Fibroblast of gingiva (primary cell): ENCODE measurements around the gene GPR149.

ENCODE experiments used
- DNase-seq: peaks from one replicate; pipeline ENCODE4 v3.0.0-alpha.2; 2011; ENCODE audit warnings: low read depth

Gene GPR149

DNA sequence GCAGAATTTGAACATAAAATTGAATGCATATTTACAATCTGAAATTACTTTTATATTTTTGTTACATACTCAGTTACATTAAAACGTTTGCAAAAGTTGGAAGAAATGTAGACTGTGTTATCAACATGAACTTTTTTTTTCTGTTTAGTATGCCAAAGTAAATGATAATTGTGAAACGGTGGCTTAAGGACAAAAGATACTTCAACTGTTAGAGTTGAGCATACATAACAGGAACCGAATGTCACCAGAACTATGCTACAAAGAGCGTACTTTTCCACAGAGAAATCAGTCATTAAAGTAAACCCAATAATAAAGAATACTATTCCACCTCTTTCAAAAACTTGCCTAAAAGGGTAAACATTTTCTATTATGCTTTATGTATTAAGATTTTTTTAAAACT, 91.4 kb downstream of the GPR149 start:
- DNase-seq = no peak

DNA sequence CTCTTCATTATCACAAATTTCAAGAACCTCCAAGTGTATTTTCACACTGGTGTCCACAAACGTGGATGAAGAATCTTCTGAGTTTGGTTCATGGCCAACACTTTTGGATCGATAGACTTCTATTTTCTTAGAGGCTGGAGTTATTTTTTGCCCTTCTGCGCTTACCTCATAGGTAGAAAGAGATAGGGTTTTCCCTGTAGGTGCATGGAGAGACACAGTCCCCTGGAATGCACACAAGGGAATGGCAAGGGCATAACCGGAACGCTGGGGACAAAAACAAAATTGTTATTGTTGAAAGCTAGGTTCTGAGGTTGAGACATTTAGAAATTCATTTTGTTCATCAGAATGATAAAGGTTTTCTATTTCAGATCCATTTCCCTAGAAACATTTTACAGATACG, 92.0 kb downstream of the GPR149 start:
- DNase-seq = no peak

DNA sequence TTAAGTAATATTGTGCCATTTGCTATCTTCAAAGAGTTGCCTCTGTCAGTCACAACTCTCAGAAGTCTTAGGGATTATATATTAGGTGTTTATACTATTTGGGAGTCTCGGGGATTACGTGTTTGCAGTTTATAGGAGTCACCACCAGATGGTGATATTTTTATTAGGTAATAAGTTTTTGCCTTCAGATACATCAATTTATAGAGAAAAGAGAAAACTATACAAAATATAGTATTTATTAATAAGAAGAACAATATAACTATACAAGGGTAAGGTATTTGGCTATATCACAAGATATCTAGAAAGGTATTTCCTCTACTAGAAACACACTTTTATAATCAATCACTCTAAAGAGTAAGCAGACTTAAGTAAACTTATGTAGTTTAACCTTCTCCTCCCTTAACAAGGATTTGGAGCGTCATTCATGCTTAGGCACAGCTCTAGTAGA, 95.0 kb downstream of the GPR149 start:
- DNase-seq = peak; percentile 29

DNA sequence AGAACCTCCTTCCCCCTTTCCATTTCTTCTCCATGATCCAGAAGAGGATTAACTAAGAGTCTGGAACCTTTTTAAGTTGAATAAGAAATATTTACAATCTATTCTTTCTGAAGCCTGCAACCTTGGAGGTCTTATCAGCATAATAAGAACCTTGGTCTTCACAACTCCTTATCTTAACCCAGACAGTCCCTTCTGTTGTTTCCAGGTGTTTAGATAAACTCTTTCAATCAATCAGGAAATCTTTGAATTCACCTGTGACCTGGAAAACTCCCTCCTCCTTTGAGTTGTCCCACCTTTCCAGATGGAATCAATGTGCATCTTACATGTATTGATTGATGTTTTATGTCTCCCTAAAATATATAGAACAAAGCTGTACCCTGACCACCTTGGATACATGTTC, 102.1 kb downstream of the GPR149 start:
- DNase-seq = no peak

DNA sequence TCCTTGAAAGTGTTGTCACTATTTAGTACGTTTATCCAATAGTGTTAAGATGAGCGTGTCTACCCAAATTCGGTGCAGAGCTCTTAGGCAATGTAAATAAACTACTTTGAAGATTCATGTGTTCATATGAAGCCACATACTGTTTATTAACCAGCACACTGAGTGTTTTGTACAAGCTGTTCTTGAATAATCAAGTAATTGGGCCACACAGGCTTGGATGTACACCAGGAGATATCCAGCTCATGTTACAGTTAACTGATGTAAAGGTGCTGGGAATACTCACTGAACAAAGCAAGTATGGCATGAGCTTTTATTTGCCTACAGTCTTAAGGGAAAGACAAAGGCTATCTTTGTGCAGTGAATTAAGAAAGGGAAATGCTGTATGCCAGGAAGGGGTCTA, 105.1 kb downstream of the GPR149 start:
- peak; percentile 61 for DNase-seq

DNA sequence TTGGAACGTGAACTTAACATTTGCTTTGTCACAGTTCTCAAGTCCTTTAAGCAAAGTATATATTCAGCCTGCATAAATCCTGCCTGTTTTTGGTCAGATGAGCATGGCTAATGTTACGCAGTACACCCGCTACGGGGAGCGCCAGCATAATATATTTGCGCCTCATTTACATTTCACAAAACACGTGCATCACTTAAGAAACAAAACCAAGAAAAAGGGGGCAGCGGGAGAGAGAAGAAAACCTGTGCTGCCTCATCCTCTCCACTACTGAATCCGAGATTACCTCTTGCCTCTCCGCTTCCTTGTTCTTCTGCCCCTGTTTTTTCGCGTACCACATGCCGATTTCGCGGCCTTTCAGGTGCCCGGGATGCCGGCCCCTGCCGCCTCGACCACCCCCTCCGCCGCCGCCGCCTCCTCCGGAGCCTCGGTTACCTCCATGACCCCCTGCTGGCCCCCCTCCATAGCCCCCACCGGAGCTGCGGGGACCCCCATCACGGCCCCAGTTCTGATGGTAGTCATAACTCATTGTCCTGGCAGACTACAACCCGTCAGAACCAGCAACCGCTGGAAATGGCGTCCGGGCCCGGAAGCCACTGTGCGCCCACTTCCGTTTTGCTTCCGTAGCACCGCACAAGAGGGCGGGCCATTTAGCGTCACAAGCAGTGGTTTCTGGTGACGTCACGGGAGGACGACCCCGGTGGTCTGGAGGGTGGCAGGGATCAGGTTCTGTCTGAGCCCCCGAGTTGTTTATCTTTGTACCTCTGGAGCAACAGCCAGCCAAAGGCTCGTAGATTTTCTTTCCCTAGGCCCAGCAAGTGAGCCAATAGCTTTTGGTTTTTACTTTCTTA, 105.9 kb downstream of the GPR149 start, which contains the start of gene DHX36:
Gene DHX36, minus strand, starts transcription at position 597 of the 848 bp plus-strand sequence. Its CDS starts 71 bp downstream, at position 526.
- DNase-seq = peak; percentile 93

DNA sequence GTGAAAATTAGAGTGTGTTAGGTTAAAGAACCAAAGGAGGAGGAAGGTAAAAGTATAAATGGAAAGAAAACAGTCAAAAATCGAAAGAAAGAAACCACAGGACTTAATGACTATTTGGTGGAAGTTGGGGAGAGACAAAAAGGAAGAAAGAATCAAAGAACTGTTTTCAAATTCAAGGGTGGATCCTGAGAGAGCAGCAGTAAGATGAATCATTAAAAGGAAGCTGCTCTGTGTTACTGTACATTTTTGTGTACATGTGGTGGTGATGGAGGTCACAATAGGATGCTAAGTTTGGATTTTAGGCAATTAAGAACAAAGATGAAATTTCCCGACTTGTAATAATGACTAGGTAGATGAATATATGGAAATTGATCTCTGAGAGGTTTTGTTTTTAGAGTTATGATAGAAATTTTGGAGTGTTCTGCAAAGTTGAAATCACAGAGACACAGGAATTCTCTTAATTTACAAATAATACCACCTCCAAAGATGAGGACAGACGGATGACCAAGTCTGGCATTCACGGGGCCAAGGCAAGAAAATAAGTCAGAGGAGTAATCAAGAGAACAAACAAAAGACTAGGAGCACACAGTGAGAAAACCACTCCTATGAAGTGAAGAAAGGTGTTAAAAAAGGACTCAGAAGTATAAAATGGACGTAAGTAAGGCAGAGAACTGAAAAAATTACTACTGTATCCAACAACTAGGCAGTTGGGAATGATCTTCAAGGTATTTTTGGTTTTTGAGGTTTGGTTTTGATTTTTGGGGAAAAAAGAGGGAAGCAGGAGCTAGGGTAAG, 112.8 kb downstream of the GPR149 start:
- no peak for DNase-seq

DNA sequence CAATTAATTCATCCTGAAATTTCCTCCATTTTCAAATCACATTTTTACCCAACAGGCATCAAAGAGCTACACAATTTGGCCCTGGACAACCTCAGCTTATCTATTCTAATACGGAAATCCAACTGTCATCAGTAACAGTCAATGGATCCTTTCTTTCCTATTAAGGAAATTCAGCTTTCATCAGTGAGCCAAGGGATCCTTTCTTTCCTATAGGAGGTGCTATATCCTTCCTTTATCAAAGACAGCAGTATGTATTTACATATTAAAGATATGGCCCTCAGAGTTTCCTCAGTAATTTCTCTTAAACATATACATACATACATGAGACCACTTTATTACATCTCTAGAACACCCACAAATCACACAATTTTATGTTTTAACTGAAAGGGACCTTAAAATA, 115.8 kb downstream of the GPR149 start:
- DNase-seq = no peak

DNA sequence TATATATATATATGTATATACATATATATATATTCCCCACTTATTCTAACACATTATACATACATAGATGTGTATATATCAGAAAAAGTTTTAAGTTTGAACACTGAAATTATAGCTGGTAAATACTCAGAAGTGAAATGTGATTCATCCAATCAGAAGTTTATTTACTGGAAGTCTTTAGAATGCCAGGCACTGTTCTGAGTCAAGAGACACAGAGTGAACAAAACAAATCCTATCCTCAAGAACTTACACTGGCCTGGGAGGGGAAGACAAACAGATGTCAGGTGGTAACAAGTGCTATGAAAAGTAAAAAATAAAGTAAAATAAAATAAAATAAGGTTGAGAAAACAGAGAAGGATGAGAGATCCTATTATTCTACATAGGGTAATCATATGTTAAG, 119.2 kb downstream of the GPR149 start:
- peak; percentile 33 for DNase-seq

DNA sequence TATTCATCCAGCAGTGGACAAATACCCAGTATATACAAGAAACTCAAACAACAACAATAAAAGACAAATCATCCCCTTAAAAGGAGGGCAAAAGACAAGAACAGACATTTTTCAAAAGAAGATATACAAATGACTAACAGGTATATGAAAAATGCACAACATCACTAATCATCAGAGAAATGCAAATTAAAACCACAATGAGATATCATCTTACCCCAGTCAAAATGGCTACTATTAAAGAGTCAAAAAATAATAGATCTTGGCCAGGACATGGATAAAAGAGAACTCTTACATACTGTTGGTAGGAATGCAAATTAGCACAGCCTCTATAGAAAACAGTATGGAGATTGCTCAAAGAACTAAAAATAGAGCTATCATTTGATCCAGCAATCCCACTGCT, 122.6 kb downstream of the GPR149 start:
- DNase-seq = peak; percentile 1

DNA sequence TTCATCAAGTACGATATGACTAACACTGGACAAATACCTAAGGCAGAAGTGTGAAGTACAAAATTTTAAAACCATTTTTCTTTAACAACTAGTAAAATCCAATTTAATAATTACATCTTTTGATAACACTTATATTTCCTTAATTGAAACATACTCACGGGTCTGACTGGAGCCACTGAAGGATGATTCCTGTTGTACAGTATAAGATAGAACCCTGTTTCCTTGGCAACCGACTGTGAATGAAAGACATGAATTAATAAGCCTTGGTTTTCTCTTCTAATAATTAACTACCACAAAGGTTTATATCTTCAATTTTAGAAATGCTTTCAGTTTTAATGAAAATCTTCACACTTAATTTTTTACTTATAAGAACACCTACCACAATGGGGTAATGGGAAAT, 125.1 kb downstream of the GPR149 start:
- DNase-seq = no peak

DNA sequence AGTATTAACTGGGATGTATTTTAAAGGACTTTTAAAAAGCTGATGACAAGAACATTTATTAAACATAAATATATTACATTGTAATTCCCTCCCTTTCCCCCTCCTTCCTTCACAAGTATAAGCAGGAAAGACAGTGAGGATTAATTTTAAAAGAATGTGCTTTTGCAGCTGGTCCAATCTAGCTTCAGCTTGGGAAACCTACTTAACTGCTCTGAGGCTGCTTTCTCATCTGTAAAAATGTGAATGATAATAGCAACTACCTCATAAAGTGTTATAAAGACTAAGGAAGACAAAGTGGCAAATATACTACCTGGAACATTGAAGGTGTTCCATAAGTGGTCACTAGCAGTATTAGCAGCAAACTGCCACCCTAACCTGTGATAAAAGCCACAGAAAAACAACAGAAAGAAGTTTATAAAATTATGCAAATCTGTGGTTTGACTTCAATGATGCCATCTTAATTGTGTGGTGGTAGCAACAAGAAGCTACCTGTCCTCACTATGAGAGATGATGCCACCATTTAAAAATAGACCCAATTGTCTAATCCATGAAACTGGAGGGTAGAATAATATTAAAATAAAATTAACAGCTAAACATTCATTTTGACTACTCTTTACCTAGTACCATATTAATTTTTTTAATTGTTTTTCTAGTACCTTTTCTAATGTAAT, 125.7 kb downstream of the GPR149 start:
- DNase-seq = no peak

DNA sequence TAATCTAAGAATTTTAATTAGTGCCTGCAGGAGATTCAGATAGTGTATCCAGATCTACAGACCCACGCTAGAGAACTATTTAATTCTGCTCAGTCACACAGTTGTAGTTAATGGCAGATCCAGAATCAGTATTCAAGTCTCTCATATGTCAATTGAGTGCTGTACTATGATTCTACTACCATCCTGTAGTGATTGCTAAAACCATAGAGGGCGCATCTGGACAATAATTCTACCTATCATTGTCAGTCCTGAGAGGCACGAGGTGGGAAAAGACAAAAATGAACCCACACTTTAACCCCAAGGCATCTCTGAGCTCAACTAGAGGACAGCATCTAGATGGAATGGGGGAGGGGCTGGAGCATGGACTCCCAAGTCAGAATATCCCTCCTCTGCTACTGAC, 128.4 kb downstream of the GPR149 start:
- DNase-seq = no peak

DNA sequence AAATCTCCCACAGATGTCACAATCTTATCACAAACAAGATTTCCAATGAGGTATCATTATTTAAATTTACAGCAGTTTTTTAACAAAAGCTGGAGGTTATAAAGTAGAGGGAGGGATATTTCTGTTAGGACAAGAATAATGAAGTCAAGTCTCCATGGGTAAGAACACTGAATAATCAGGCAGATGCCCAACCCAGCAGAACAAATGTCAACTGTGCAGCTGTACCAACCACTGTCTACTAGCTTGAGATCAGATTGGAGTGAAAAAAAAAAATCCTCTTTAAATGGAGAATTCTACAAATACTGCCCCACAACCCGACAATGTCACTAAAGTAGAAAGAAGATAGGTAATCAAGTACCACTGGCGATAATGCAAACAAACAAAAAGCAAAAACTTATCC, 136.0 kb downstream of the GPR149 start:
- DNase-seq = no peak

DNA sequence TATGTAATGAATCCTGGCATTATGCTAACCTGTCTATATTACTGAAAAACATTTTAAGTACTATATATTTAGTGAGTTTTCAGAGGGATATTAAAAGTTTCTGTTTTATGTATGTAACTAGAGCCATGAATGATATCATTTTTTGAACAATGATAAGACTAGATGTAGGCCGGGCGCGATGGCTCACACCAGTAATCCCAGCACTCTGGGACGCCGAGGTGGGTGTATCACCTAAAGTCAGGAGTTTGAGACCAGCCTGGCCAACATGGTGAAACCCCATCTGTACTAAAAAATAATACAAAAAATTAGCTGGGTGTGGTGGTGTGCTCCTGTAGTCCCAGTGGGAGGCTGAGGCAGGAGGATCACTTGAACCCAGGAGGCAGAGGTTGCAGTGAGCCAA, 139.8 kb downstream of the GPR149 start:
- DNase-seq = no peak
